Lung (tissue), 12 donors: ENCODE results near the gene CEPT1. TPM values are rescaled to one million over a fixed set of nuclear protein-coding genes. Genes with fewer than 3 reads are reported as not detected.

Experiments used
- ATAC-seq: fragments of 200-7000 bp; cut with Tn5 transposase; one replicate; pipeline ENCODE4 v1.9.1; 2020; ENCODE audit warnings: moderate number of reproducible peaks; ENCODE audit not compliant: insufficient read depth, low FRiP score
- DNase-seq, 3 donors: peaks; one replicate each; pipeline ENCODE4 v3.0.0-alpha.2; 2013 to 2017
- H3K27ac ChIP-seq, 2 donors: one replicate each; pipeline ENCODE4 v1.5.1; 2013; ENCODE audit warnings: mild to moderate bottlenecking in 2 of 2, moderate library complexity in 2 of 2, control low read depth in 1 of 2, inconsistent platforms in 1 of 2, low read depth in 1 of 2, low read length in 1 of 2
- H3K27me3 ChIP-seq, 3 donors: one replicate each; pipeline ENCODE4 v1.5.1; 2013; ENCODE audit warnings: low read length in 2 of 3; ENCODE audit not compliant: control insufficient read depth in 3 of 3, insufficient read depth in 3 of 3
- H3K36me3 ChIP-seq, 4 donors: one replicate each; pipeline ENCODE4 v1.5.1; 2013; ENCODE audit warnings: low read length in 4 of 4, mild to moderate bottlenecking in 1 of 4, moderate library complexity in 1 of 4; ENCODE audit not compliant: control insufficient read depth in 4 of 4, insufficient read depth in 4 of 4
- H3K4me1 ChIP-seq, 5 donors: one replicate each; pipeline ENCODE4 v1.5.1; 2013; ENCODE audit warnings: low read length in 5 of 5, mild to moderate bottlenecking in 2 of 5, moderate library complexity in 1 of 5; ENCODE audit not compliant: control insufficient read depth in 5 of 5, insufficient read depth in 5 of 5
- H3K4me3 ChIP-seq: one replicate; pipeline ENCODE4 v1.5.1; 2013; ENCODE audit warnings: mild to moderate bottlenecking, control low read depth, moderate library complexity
- H3K9ac ChIP-seq, 2 donors: one replicate each; pipeline ENCODE4 v1.5.1; 2013; ENCODE audit warnings: low read length in 2 of 2, control low read depth in 1 of 2; ENCODE audit not compliant: insufficient read depth in 1 of 2
- H3K9me3 ChIP-seq, 4 donors: one replicate each; pipeline ENCODE4 v1.5.1; 2013; ENCODE audit warnings: low read length in 3 of 4, mild to moderate bottlenecking in 1 of 4, moderate library complexity in 1 of 4; ENCODE audit not compliant: control insufficient read depth in 4 of 4, insufficient read depth in 3 of 4
- WGBS, 2 donors: extraction: QIAGEN DNeasy Blood & Tissue Kit; methylation state at CpG; one replicate each; pipeline ENCODE4 v1.1.7; 2013; 5-methylcytosine and 5-hydroxymethylcytosine counted together
- polyA plus RNA-seq, 2 donors: library from polyadenylated mRNA; stranded (reverse); fragments of 200-250 nt; gene quantifications; one replicate each; pipeline ENCODE4 v1.2.1, GENCODE V29; 2013
- total RNA-seq, 2 donors: library from RNA; depleted of rRNA in 1 of 2; stranded (reverse); fragments of >200 nt in 1 of 2; gene quantifications; one replicate each; pipeline ENCODE4 v1.2.1, GENCODE V29; 2014 to 2021
- TF ChIP-seq, protein P1 (sequence below): IDR thresholded peaks from 2 replicates; pipeline ENCODE4 v1.5.1; 2012; ENCODE audit warnings: mild to moderate bottlenecking; ENCODE audit errors: control extremely low read depth, extremely low read depth
- donor health status: control.
- donor health status: control.
- donor health status: Bipolar disorder and iron deficiency.
- donor health status: healthy.
- donor health status: DM: yes; HTN: yes; CAD: no.

Gene CEPT1
- total and polyA plus RNA-seq, 4 donors: 18.6 to 71.2 (median 26.2) TPM

DNA sequence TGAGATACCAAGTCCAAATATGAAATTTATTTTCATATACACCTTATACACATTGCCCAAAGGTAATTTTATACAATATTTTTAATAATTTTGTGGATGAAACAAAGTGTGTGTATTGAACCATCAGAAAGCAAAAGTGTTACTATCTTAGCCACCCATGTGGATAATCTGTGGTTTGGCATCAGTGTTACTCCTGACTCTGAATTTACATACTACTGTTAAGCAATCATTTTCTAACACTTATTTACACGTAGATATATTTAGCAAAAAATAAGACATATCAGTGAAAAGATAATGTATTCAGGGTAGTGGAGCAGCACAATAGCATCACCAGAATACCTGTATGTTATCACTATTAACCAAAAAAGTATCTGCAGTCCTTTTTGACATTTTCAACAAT lies 36.7 kb downstream of the CEPT1 start:
- TF ChIP-seq, protein P1, sequence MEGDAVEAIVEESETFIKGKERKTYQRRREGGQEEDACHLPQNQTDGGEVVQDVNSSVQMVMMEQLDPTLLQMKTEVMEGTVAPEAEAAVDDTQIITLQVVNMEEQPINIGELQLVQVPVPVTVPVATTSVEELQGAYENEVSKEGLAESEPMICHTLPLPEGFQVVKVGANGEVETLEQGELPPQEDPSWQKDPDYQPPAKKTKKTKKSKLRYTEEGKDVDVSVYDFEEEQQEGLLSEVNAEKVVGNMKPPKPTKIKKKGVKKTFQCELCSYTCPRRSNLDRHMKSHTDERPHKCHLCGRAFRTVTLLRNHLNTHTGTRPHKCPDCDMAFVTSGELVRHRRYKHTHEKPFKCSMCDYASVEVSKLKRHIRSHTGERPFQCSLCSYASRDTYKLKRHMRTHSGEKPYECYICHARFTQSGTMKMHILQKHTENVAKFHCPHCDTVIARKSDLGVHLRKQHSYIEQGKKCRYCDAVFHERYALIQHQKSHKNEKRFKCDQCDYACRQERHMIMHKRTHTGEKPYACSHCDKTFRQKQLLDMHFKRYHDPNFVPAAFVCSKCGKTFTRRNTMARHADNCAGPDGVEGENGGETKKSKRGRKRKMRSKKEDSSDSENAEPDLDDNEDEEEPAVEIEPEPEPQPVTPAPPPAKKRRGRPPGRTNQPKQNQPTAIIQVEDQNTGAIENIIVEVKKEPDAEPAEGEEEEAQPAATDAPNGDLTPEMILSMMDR: no peak
- Histone ChIP-seq H3K9me3 (peaks cover 0 to 2% (median 0%) of the 10 kb centered on the region in 4 donors), H3K4me1 (no peaks in the 10 kb centered on the region), H3K9ac (no peak overlapping the region), H3K36me3 (peaks cover 2 to 21% (median 6%) of the 10 kb centered on the region in 4 donors), H3K27me3 (no peaks in the 10 kb centered on the region), H3K4me3 (no peak overlapping the region), H3K27ac (no peak overlapping the region)
- 62 to 66% methylated on average over 1 of the region's 1 CpG for WGBS, 2 donors
- DNase-seq (no peak), ATAC-seq (no peak)

DNA sequence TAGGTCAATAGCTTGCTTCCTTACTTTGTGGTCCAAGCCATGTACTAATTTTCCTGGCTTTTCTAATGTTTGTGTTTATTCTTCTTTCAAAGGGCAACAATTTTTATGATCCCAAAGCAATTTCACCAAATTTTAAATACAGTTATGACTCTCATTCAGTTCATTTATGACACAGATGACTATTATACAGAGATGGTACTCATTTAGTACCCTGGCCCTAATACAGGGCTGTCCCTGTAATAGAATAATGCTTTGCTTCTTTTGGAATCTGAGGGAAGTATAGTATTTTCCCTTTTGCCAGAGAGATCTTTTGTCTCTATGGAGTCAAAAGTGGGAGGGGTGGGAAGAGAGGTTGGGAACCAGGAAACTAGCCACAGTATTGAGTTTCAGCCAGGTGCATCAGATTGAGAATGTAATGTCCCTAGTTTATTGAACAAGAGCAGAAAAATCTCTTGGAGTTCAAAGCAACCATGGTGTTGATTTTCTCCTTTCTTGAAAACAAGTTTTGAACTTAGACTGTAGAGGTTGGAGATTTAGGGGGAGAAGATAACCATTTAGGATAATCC lies 40.0 kb downstream of the CEPT1 start:
- Histone ChIP-seq H3K27me3 (no peaks in the 10 kb centered on the region), H3K36me3 (peaks cover 0 to 15% (median 8%) of the 10 kb centered on the region in 4 donors), H3K27ac (no peak overlapping the region), H3K9me3 (peaks cover 0 to 2% (median 0%) of the 10 kb centered on the region in 4 donors), H3K9ac (no peak overlapping the region), H3K4me1 (no peaks in the 10 kb centered on the region), H3K4me3 (no peak overlapping the region)
- DNase-seq (no peak), ATAC-seq (no peak)
- TF ChIP-seq, protein P1: no peak

DNA sequence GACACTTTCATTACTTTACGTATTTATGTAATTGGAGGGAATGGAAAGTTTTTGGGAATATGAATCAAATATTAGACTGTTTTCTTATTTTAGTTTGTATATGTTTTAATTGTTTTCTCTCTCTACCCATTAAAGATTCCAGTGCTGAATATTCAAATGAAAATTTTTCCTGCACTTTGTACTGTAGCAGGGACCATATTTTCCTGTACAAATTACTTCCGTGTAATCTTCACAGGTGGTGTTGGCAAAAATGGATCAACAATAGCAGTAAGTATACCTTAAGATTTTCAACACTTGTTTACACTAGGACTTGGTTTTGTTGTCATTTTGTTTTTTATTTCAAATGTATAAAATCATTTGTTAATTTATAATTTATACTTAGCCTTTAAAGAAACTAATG lies 42.0 kb downstream of the CEPT1 start:
- Histone ChIP-seq H3K27me3 (no peaks in the 10 kb centered on the region), H3K4me3 (no peak overlapping the region), H3K27ac (no peak overlapping the region), H3K4me1 (no peaks in the 10 kb centered on the region), H3K9ac (no peak overlapping the region), H3K36me3 (peaks cover 4 to 21% (median 9%) of the 10 kb centered on the region in 4 donors), H3K9me3 (no peaks in the 10 kb centered on the region)
- ATAC-seq (no peak), DNase-seq (no peak)
- WGBS, 2 donors: 92 to 97% methylated on average over 2 of the region's 2 CpGs
- TF ChIP-seq, protein P1: no peak
